GM12801 (cell line): ENCODE results near the gene GPS1.

Source experiments
- CTCF ChIP-seq: IDR thresholded peaks from one replicate; pipeline ENCODE4 v1.5.1; 2011; ENCODE audit warnings: control low read depth; ENCODE audit not compliant: insufficient read length; ENCODE audit errors: extremely low read depth

GPS1 gene

GRCh38 chr17:82082456-82082855, 30.8 kb downstream of the GPS1 start:
- TF ChIP-seq CTCF: no peak

- no peak for TF ChIP-seq CTCF
Measured at GRCh38 chr17:82083009-82083408, 31.3 kb downstream of the GPS1 start.

- no peak for TF ChIP-seq CTCF
Measured at GRCh38 chr17:82083533-82084359, 32.0 kb downstream of the GPS1 start.

- TF ChIP-seq CTCF: no peak
Measured at GRCh38 chr17:82084373-82085030, 32.8 kb downstream of the GPS1 start.

- TF ChIP-seq CTCF: no peak
Measured at GRCh38 chr17:82085031-82085861, 33.5 kb downstream of the GPS1 start.

- no peak for TF ChIP-seq CTCF
Measured at GRCh38 chr17:82085931-82086764, 34.5 kb downstream of the GPS1 start.
